MCF 10A (cell line): ENCODE measurements around the gene SRA1. TPM values are rescaled to one million over a fixed set of nuclear protein-coding genes. Genes with fewer than 3 reads are reported as not detected.
A peak's percentile ranks its signal among the peaks of the same experiment; 100 is the strongest.

Experiments
- BruUV-seq: library from RNA; stranded (reverse); fragments of 400-500 nt; replicated peaks from 2 replicates; lab custom pipeline; 2021; lab: Mats Ljungman, UMichigan
- CTCF ChIA-PET: fragments of 300-600 bp; sonication (Branson Sonifier 250); formaldehyde crosslinking; extraction: SDS; loops from one replicate; lab custom pipeline; 2021; ENCODE audit warnings: antibody characterized with exemption, inconsistent platforms; lab: Yijun Ruan, JAX
- POLR2A ChIA-PET: fragments of 300-600, 350-650 bp; sonication (Branson Sonifier 250); formaldehyde crosslinking; extraction: SDS; loops from one replicate; lab custom pipeline; 2020; ENCODE audit warnings: antibody characterized with exemption, inconsistent platforms; lab: Yijun Ruan, JAX
- DNase-seq: peaks from one replicate; pipeline ENCODE4 v3.0.0-alpha.2; 2018; ENCODE audit not compliant: unreplicated experiment
- H3K27ac Mint-ChIP-seq: one replicate; pipeline ENCODE4 v1.8.0; 2022; ENCODE audit warnings: mild to moderate bottlenecking, low read depth, mixed read lengths; ENCODE audit not compliant: unreplicated experiment
- H3K27me3 Mint-ChIP-seq: one replicate; pipeline ENCODE4 v1.8.0; 2022; ENCODE audit warnings: mixed read lengths; ENCODE audit not compliant: insufficient read depth, unreplicated experiment
- H3K36me3 Mint-ChIP-seq: one replicate; pipeline ENCODE4 v1.8.0; 2022; ENCODE audit warnings: mild to moderate bottlenecking, moderate library complexity, mixed read lengths; ENCODE audit not compliant: insufficient read depth, unreplicated experiment
- H3K4me1 Mint-ChIP-seq: one replicate; pipeline ENCODE4 v1.8.0; 2022; ENCODE audit warnings: mixed read lengths; ENCODE audit not compliant: insufficient read depth, unreplicated experiment
- H3K4me3 Mint-ChIP-seq: one replicate; pipeline ENCODE4 v1.8.0; 2022; ENCODE audit warnings: mild to moderate bottlenecking, moderate library complexity, mixed read lengths; ENCODE audit not compliant: unreplicated experiment
- H3K9me3 Mint-ChIP-seq: one replicate; pipeline ENCODE4 v1.8.0; 2022; ENCODE audit warnings: mixed read lengths; ENCODE audit not compliant: unreplicated experiment
- intact Hi-C: fragments of 100-400 bp; cut with micrococcal nuclease; formaldehyde crosslinking; loops from 2 replicates; pipeline ENCODE4 v1.14.1; 2022
- total RNA-seq: library from RNA; stranded (reverse); gene quantifications from 2 replicates; pipeline ENCODE4 v1.2.3, GENCODE V29; 2022
- TF ChIP-seq, protein P1 (sequence below): fragments of 200-600 bp; IDR thresholded peaks from one replicate; pipeline ENCODE4 v1.8.0; 2022; ENCODE audit warnings: antibody characterized with exemption, mild to moderate bottlenecking; ENCODE audit not compliant: unreplicated experiment

The SRA1 gene
- total RNA-seq, 1 experiment from 2014 or later = 107 TPM

DNA sequence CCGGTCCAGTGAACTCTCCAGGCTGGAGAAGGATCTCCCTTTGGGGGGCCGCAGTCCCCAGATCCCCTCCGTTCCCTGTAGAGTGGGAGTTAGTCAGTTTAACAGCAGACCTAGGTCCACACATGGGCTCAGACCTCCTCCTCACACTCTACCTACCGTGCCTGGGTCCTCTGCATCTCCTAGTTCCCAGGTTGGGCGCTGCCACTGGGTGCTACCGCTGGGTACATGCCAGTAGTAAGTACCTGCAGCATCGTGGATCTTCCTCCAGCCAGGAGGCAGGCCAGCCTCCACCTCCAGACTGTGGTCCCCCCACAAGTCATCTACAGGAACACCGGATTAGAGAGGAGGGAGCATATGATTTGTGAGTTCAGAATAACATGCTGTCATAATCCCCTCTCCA is 6.3 kb upstream of the SRA1 start:
- Mint-ChIP-seq H3K27me3 (no peaks in the 10 kb centered on the region), H3K36me3 (peaks cover 21% of the 10 kb centered on the region), H3K27ac (peak overlapping the region; percentile 95), H3K9me3 (no peaks in the 10 kb centered on the region), H3K4me3 (peak overlapping the region; percentile 84), H3K4me1 (peaks cover 22% of the 10 kb centered on the region)
- no peak for DNase-seq
- TF ChIP-seq, protein P1, sequence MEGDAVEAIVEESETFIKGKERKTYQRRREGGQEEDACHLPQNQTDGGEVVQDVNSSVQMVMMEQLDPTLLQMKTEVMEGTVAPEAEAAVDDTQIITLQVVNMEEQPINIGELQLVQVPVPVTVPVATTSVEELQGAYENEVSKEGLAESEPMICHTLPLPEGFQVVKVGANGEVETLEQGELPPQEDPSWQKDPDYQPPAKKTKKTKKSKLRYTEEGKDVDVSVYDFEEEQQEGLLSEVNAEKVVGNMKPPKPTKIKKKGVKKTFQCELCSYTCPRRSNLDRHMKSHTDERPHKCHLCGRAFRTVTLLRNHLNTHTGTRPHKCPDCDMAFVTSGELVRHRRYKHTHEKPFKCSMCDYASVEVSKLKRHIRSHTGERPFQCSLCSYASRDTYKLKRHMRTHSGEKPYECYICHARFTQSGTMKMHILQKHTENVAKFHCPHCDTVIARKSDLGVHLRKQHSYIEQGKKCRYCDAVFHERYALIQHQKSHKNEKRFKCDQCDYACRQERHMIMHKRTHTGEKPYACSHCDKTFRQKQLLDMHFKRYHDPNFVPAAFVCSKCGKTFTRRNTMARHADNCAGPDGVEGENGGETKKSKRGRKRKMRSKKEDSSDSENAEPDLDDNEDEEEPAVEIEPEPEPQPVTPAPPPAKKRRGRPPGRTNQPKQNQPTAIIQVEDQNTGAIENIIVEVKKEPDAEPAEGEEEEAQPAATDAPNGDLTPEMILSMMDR = no peak
- CTCF ChIA-PET = interaction anchor here (0.7 to 4.3 kb wide), 4 partner anchors 15 to 212 kb away, joined by 3 to 28 read pairs (median 12); partner anchors contain the start of gene TMCO6
- intact Hi-C loops = no loop called here
- BruUV-seq = TSS peak; percentile 44
- POLR2A ChIA-PET = interaction anchor here (0.7 to 12.0 kb wide), 12 partner anchors 8 to 162 kb away, joined by 3 to 188 read pairs (median 26); partner anchors contain the start of genes ANKHD1, CD14, EIF4EBP3 and HARS1

DNA sequence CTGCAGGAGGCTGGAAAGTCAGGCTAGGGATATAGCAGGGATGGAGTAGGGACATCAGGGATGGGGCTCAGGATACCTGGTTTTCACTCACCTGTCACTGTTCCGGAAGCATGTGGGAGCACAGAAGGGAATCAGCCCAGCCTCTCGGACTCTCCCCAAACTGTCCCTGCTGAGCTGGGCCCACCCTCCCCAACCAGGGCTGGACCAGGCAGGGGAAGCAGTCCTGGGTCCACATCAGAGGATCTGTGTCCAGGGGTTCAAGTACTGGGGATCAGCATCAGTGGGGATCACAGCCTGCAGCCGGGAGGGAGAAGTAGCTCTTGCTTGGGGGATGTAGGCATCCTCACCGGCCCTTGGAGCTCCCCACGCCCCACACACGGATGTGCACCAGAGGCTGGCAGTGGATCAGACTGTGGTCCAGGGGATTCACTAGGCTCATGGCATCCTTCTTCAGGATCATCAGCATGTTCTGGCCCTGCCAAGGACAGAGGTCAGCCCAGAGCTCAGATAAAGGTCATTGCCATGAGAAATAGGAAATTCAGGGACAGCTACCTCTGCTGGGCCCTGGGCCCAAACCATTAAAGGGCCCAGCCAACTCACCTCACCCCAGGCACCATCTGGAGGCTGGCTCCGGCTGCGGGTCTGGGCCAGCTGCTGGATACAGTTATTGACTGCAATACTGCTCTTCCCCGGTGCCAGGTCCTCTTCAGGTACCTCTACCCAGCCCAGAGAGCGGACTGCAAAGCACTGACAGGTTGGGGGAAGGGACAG is 4.7 kb upstream of the SRA1 start:
- no peak for DNase-seq
- TF ChIP-seq, protein P1 = no peak

DNA sequence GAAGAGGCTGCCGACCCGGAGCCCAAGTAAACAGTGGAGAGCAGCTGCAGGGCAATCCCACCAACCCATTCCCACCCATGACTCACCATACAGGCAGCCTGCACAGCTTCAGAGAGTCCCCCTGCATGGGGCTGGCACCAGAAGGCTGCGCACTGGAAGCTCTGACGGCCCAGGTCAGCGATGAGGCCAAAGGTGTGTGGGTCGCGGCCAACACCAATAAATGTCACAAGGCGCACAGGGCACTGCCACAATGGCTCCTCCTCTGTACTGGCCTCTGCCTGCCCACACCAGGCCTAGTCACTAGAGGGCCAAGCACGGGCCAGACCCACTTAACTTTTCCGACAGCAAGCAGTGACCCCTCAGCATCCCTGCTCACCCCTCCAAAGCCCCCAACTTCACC is 3.0 kb upstream of the SRA1 start:
- Mint-ChIP-seq H3K4me3 (no peak overlapping the region), H3K9me3 (no peaks in the 10 kb centered on the region), H3K36me3 (peaks cover 19% of the 10 kb centered on the region), H3K4me1 (peaks cover 28% of the 10 kb centered on the region), H3K27me3 (no peaks in the 10 kb centered on the region), H3K27ac (no peak overlapping the region)
- ChIA-PET POLR2A (interaction anchor here (0.9 to 12.0 kb wide), 4 partner anchors 12 to 87 kb away, joined by 3 to 188 read pairs (median 12); partner anchors contain the start of genes EIF4EBP3, IK and NDUFA2), CTCF (interaction anchor here (0.6 to 4.5 kb wide), 4 partner anchors 13 to 187 kb away, joined by 3 to 27 read pairs (median 6); partner anchors contain the start of gene EIF4EBP3)
- no peak for DNase-seq
- intact Hi-C loops = no loop called here
- BruUV-seq = no TSS peak
- TF ChIP-seq, protein P1 = no peak

More for the DNA sequence above, 4.7 kb upstream of the SRA1 start:
- no peak overlapping the region for H3K4me3 Mint-ChIP-seq
- no peaks in the 10 kb centered on the region for H3K9me3 Mint-ChIP-seq
- H3K27me3 Mint-ChIP-seq = no peaks in the 10 kb centered on the region
- peaks cover 17% of the 10 kb centered on the region for H3K36me3 Mint-ChIP-seq
- peaks cover 23% of the 10 kb centered on the region for H3K4me1 Mint-ChIP-seq
- ChIA-PET POLR2A (interaction anchor here (1.0 to 12.0 kb wide), 6 partner anchors 9 to 102 kb away, joined by 3 to 188 read pairs (median 22); partner anchors contain the start of genes EIF4EBP3, IK, NDUFA2 and TMCO6), CTCF (interaction anchor here (1.4 to 4.3 kb wide), 3 partner anchors 13 to 77 kb away, joined by 5 to 28 read pairs (median 7); partner anchors contain the start of gene TMCO6)
- H3K27ac Mint-ChIP-seq = no peak overlapping the region
- intact Hi-C loops = no loop called here
- no TSS peak for BruUV-seq

DNA sequence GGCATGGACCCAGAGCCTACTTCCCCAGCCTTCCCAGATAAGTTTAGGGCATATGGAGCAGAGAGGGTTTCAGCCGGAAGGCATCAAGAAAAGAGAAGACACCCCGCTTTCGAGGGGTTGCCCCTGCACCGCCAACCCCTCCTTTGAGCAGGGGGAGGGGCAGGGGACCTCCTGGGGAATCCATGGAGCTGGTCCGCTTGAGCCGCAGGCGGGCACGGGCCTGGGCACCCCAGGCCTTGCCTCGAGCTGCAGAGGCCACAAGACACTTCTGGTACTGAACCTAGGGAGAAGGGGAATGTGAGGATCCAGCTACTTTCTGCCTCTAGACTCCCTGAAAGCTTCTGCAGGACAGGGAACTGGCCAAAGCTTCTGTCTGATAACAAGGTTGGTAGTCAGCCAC is 1.3 kb upstream of the SRA1 start:
- BruUV-seq = no TSS peak
- DNase-seq = no peak
- Mint-ChIP-seq H3K4me1 (peaks cover 34% of the 10 kb centered on the region), H3K27ac (peak overlapping the region; percentile 91), H3K36me3 (peaks cover 21% of the 10 kb centered on the region), H3K27me3 (no peaks in the 10 kb centered on the region), H3K4me3 (no peak overlapping the region), H3K9me3 (no peaks in the 10 kb centered on the region)
- intact Hi-C loops = loop anchor here (5.0 kb wide), 1 partner anchor 159 kb away; no protein-coding TSS in a partner anchor
- TF ChIP-seq, protein P1 = no peak
- POLR2A ChIA-PET = interaction anchor here (0.9 to 12.0 kb wide), 7 partner anchors 10 to 157 kb away, joined by 3 to 188 read pairs (median 8); partner anchors contain the start of genes ANKHD1, EIF4EBP3, IK and NDUFA2
- CTCF ChIA-PET = interaction anchor here (0.5 to 4.5 kb wide), 6 partner anchors 11 to 200 kb away, joined by 4 to 27 read pairs (median 4); partner anchors contain the start of genes EIF4EBP3 and TMCO6
